Activated CD8-positive, alpha-beta T cell treated with anti-CD3 and anti-CD28 coated beads for 36 hours (primary cell): Measurements from ENCODE around the gene SIT1. TPM values are rescaled to one million over a fixed set of nuclear protein-coding genes. Genes with fewer than 3 reads are reported as not detected.

Experiments used
- ATAC-seq: fragments of 200-7000 bp; cut with Tn5 transposase; one replicate; pipeline ENCODE4 v1.10.0; 2021; ENCODE audit warnings: mild to moderate bottlenecking, moderate library complexity
- CTCF ChIA-PET: fragments of 350-600 bp; sonication (Branson Sonifier 250); formaldehyde crosslinking; loops from one replicate; lab custom pipeline; 2021; ENCODE audit warnings: antibody characterized with exemption; lab: Charles Lee
- POLR2A ChIA-PET: fragments of 350-600 bp; sonication (Branson Sonifier 250); formaldehyde crosslinking; loops from one replicate; lab custom pipeline; 2021; ENCODE audit warnings: antibody characterized with exemption; lab: Charles Lee
- DNase-seq: peaks from one replicate; pipeline ENCODE4 v3.0.0-alpha.2; 2020
- H3K27ac Mint-ChIP-seq: one replicate; pipeline ENCODE4 v1.8.0; 2021; ENCODE audit warnings: mild to moderate bottlenecking, mixed read lengths
- H3K27me3 Mint-ChIP-seq: one replicate; pipeline ENCODE4 v1.8.0; 2021; ENCODE audit warnings: mixed read lengths
- H3K36me3 Mint-ChIP-seq: one replicate; pipeline ENCODE4 v1.8.0; 2021; ENCODE audit warnings: low read depth, mixed read lengths
- H3K4me1 Mint-ChIP-seq: one replicate; pipeline ENCODE4 v1.8.0; 2021; ENCODE audit warnings: low read depth, mixed read lengths
- H3K4me3 Mint-ChIP-seq: one replicate; pipeline ENCODE4 v1.8.0; 2021; ENCODE audit warnings: mild to moderate bottlenecking, moderate library complexity, mixed read lengths
- H3K9me3 Mint-ChIP-seq: one replicate; pipeline ENCODE4 v1.8.0; 2021; ENCODE audit warnings: mixed read lengths
- intact Hi-C: fragments of 100-400 bp; cut with micrococcal nuclease; formaldehyde crosslinking; loops from one replicate; pipeline ENCODE4 v1.10.0; 2022
- total RNA-seq, 2 experiments: library from RNA; stranded (reverse); gene quantifications; one replicate each; pipeline ENCODE4 v1.2.3, GENCODE V29; 2021
- TF ChIP-seq, protein P1 (sequence below): fragments of 200-600 bp; IDR thresholded peaks from one replicate; pipeline ENCODE4 v1.8.0; 2022; ENCODE audit warnings: antibody characterized with exemption, mild to moderate bottlenecking

The SIT1 gene
- total RNA-seq, 2 experiments from 2014 or later, result 99.9 to 102 TPM

DNA sequence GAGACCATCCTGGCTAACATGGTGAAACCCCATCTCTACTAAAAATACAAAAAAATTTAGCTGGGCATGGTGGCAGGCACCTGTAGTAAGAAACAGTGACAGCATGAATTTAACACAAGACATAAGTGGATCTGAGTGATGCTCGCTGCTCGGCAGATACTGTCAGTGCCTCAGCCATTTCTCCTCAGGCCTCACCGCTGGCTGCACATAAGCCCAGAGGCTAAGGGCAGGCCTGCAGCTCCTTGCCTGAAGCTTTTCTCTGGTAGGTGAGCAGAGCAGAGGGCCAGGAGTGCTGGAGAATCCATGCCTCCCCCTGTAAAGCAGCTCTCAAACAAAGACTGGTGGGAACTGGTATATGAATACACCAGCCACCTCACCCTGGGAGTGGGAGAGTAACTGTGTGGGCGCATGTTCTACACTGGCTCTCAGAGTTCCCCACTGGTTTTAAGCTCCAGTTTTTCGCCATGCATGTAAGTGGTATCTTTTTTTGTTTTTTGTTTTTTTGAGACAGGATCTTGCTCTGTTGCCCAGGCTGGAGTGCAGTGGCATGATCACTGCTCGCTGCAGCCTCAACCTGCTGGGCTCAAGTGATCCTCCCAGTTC lies 22.2 kb downstream of the SIT1 start:
- Mint-ChIP-seq H3K27me3 (no peaks in the 10 kb centered on the region), H3K4me3 (no peak overlapping the region), H3K9me3 (no peaks in the 10 kb centered on the region), H3K36me3 (no peaks in the 10 kb centered on the region), H3K27ac (no peak overlapping the region), H3K4me1 (peaks cover 16% of the 10 kb centered on the region)
- TF ChIP-seq, protein P1, sequence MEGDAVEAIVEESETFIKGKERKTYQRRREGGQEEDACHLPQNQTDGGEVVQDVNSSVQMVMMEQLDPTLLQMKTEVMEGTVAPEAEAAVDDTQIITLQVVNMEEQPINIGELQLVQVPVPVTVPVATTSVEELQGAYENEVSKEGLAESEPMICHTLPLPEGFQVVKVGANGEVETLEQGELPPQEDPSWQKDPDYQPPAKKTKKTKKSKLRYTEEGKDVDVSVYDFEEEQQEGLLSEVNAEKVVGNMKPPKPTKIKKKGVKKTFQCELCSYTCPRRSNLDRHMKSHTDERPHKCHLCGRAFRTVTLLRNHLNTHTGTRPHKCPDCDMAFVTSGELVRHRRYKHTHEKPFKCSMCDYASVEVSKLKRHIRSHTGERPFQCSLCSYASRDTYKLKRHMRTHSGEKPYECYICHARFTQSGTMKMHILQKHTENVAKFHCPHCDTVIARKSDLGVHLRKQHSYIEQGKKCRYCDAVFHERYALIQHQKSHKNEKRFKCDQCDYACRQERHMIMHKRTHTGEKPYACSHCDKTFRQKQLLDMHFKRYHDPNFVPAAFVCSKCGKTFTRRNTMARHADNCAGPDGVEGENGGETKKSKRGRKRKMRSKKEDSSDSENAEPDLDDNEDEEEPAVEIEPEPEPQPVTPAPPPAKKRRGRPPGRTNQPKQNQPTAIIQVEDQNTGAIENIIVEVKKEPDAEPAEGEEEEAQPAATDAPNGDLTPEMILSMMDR, result no peak
- ATAC-seq (no peak), DNase-seq (no peak)
- CTCF ChIA-PET, result interaction anchor here (0.9 to 4.6 kb wide), 12 partner anchors 9 to 409 kb away, joined by 3 to 25 read pairs (median 6); partner anchors contain the start of genes ARHGEF39, CCDC107 and RMRP
- intact Hi-C loops, result no loop called here
- POLR2A ChIA-PET, result interaction anchor here (0.6 to 3.0 kb wide), 6 partner anchors 9 to 185 kb away, joined by 3 to 8 read pairs (median 4); no protein-coding TSS in a partner anchor

GRCh38 chr9:35627575-35627974 lies 23.2 kb downstream of the SIT1 start:
- TF ChIP-seq, protein P1, result no peak

DNA sequence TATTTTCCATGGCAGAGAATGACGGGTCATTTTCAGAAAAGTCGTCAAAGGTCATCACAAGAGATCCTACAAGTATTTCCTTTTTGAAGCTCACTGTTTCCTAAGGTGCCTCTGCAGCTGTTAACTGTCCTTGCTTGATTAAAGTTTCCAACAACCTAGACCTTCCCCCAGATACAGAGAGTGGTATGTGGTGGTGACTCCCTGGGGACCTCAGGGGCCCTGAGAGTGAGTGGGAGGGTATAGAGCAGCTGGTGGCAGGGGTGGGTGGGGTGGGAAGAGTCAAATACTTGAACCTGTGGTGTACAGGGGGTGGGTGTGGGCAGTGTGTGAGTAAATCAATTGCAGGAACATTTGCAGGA lies 31.0 kb downstream of the SIT1 start:
- ChIA-PET POLR2A (interaction anchor here (0.8 to 2.8 kb wide), 15 partner anchors 9 to 112 kb away, joined by 3 to 13 read pairs (median 7); partner anchors contain the start of genes ARHGEF39, CREB3, TESK1 and TLN1), CTCF (interaction anchor here (0.7 to 2.8 kb wide), 13 partner anchors 9 to 720 kb away, joined by 3 to 39 read pairs (median 5); partner anchors contain the start of genes ARHGEF39, CCDC107, RMRP and SIT1)
- Mint-ChIP-seq H3K4me3 (peak overlapping the region; percentile 86), H3K27me3 (no peaks in the 10 kb centered on the region), H3K4me1 (peaks cover 53% of the 10 kb centered on the region), H3K36me3 (no peaks in the 10 kb centered on the region), H3K9me3 (no peaks in the 10 kb centered on the region), H3K27ac (peak overlapping the region; percentile 96)
- ATAC-seq (peak; percentile 61), DNase-seq (peak; percentile 74)
- intact Hi-C loops, result loop anchor here (2.0 kb wide), 1 partner anchor 29 kb away; no protein-coding TSS in a partner anchor
- TF ChIP-seq, protein P1, result no peak

More at GRCh38 chr9:35627575-35627974, 23.2 kb downstream of the SIT1 start:
- ChIA-PET CTCF (interaction anchor here (1.8 to 4.6 kb wide), 3 partner anchors 8 to 36 kb away, joined by 6 to 25 read pairs (median 12); partner anchors contain the start of gene ARHGEF39), POLR2A (interaction anchor here (3.0 kb wide), 1 partner anchor 20 kb away, joined by 8 read pairs; no protein-coding TSS in a partner anchor)
- peak overlapping the region; percentile 7 for H3K27ac Mint-ChIP-seq
- intact Hi-C loops, result no loop called here
- H3K27me3 Mint-ChIP-seq, result no peaks in the 10 kb centered on the region
- ATAC-seq (no peak), DNase-seq (no peak)
- peaks cover 16% of the 10 kb centered on the region for H3K4me1 Mint-ChIP-seq
- H3K36me3 Mint-ChIP-seq, result no peaks in the 10 kb centered on the region
- no peak overlapping the region for H3K4me3 Mint-ChIP-seq
- no peaks in the 10 kb centered on the region for H3K9me3 Mint-ChIP-seq

DNA sequence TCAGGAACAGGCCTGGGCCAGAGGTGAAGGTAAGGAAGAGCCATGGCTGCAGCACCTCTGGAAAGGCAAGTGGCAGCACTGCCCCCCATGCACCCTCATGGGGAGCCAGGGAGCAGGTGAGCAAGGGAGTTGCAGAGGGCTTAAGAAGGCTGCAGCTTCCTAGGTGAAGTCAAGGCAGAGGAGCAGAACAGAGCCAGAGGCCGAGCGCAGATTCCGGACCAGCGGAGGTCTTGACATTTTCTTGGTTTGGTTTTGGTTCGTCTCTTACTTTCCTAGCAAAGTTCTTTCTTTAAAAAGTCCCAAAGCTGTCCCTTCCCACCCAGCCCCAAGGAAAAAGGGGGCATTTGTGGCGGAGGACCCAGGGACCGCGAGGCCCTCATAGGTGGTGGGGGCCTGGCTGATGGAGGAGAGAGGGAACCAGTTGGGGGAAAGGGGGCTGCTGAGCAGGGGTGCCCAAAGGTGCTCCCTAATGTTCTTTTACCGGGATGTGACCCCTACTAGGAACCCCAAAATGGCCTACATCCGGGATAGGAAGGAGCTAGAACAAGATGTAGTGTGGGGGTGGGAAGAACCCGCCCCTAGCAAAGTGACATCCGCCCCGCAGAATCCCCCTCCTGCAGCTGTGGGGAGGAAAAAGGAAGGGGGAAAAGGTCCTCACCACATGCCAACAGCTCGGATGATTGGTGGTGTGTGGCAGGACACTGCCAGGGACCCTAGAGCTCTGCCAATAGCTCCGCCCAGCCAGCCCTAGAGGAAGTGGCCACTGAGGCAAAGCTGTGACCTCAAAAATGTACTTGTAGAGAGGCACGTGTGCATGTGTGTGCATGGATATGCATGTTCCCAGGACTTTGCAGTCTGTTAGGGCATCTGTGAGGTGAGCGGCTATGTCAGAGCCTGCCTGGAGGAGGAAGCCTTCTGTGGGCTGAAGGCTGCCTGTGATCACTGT lies 31.6 kb downstream of the SIT1 start:
- Mint-ChIP-seq H3K4me3 (peak overlapping the region; percentile 86), H3K4me1 (peaks cover 53% of the 10 kb centered on the region), H3K36me3 (no peaks in the 10 kb centered on the region), H3K27me3 (no peaks in the 10 kb centered on the region), H3K27ac (peak overlapping the region; percentile 96), H3K9me3 (no peaks in the 10 kb centered on the region)
- ChIA-PET POLR2A (interaction anchor here (0.6 to 2.8 kb wide), 15 partner anchors 8 to 113 kb away, joined by 3 to 13 read pairs (median 7); partner anchors contain the start of genes ARHGEF39, CREB3, TESK1 and TLN1), CTCF (interaction anchor here (0.7 to 2.8 kb wide), 14 partner anchors 8 to 719 kb away, joined by 3 to 39 read pairs (median 8); partner anchors contain the start of genes ARHGEF39, CCDC107, RMRP and SIT1)
- TF ChIP-seq, protein P1, result no peak
- DNase-seq (peak; percentile 89), ATAC-seq (peak; percentile 74)
- intact Hi-C loops, result loop anchor here (2.0 kb wide), 1 partner anchor 30 kb away; no protein-coding TSS in a partner anchor
